Measurements from ENCODE around the gene LRRC8A. TPM values are rescaled to one million over a fixed set of nuclear protein-coding genes. Genes with fewer than 3 reads are reported as not detected.

LRRC8A gene
- total and polyA plus RNA-seq, 4 experiments from 2014 or later: 18.7 to 40.6 (median 25.4) TPM

DNA sequence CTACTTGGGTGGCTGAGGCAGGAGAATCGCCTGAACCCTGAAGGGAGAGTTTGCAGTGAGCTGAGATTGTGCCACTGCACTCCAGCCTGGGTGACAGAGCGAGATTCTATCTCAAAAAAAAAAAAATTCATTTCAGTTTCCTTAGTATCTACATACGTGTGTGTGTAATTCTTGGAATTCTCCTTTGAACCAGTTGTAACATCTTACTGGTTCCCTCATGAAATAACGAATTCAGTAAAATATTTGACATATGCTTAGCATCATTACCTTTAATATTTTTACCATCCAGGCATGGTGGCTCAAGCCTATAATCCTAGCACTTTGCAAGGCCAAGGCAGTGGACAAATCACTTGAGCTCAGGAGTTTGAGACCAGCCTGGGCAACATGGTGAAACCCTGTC is 47.6 kb downstream of the LRRC8A start:
- DNase-seq: no peak
- Histone ChIP-seq H3K4me1 (ENCODE audit: insufficient read depth, low read length) (peaks cover 8% of the 10 kb centered on the region), H3K27ac (ENCODE audit: low read depth, low read length) (no peak overlapping the region), H3K36me3 (ENCODE audit: insufficient read depth, low read length) (no peaks in the 10 kb centered on the region), H3K27me3 (ENCODE audit: insufficient read depth, low read length) (no peaks in the 10 kb centered on the region), H3K4me3 (ENCODE audit: low read length in 2 of 2) (no peak overlapping the region), H3K9me3 (ENCODE audit: control insufficient read depth in 1 of 2, low read length in 2 of 2) (no peaks in the 10 kb centered on the region)
- Mint-ChIP-seq H3K4me3 (no peak overlapping the region), H3K27me3 (no peaks in the 10 kb centered on the region), H3K27ac (no peak overlapping the region), H3K36me3 (no peaks in the 10 kb centered on the region), H3K9me3 (no peaks in the 10 kb centered on the region), H3K4me1 (peaks cover 4 to 13% (median 11%) of the 10 kb centered on the region in 4 donors)
- POLR2A ChIA-PET (ENCODE audit: partially characterized antibody): no interaction called here
- CTCF ChIA-PET (ENCODE audit: partially characterized antibody): interaction anchor here (0.9 to 9.8 kb wide), 12 partner anchors 7 to 284 kb away, joined by 3 to 332 read pairs (median 9); partner anchors contain the start of genes ENDOG, KYAT1 and LRRC8A
- intact Hi-C loops (cut with micrococcal nuclease): no loop called here

GRCh38 chr9:128933731-128934130 is 51.8 kb downstream of the LRRC8A start:
- intact Hi-C loops (cut with micrococcal nuclease): no loop called here
- CTCF ChIA-PET (ENCODE audit: partially characterized antibody): interaction anchor here (1.0 to 1.6 kb wide), 2 partner anchors 70 to 116 kb away, joined by 5 to 6 read pairs; partner anchors contain the start of gene ENDOG
- Histone ChIP-seq H3K27ac (ENCODE audit: low read depth, low read length) (no peak overlapping the region), H3K4me3 (ENCODE audit: low read length in 2 of 2) (no peak overlapping the region), H3K27me3 (ENCODE audit: insufficient read depth, low read length) (no peaks in the 10 kb centered on the region), H3K4me1 (ENCODE audit: insufficient read depth, low read length) (no peaks in the 10 kb centered on the region), H3K36me3 (ENCODE audit: insufficient read depth, low read length) (no peaks in the 10 kb centered on the region), H3K9me3 (ENCODE audit: control insufficient read depth in 1 of 2, low read length in 2 of 2) (no peaks in the 10 kb centered on the region)
- POLR2A ChIA-PET (ENCODE audit: partially characterized antibody): no interaction called here
- no peak overlapping the region for H3K4me3 Mint-ChIP-seq
- no peak for DNase-seq
- H3K36me3 Mint-ChIP-seq: no peaks in the 10 kb centered on the region
- no peaks in the 10 kb centered on the region for H3K4me1 Mint-ChIP-seq
- no peaks in the 10 kb centered on the region for H3K9me3 Mint-ChIP-seq
- H3K27ac Mint-ChIP-seq: no peak overlapping the region
- H3K27me3 Mint-ChIP-seq: no peaks in the 10 kb centered on the region

DNA sequence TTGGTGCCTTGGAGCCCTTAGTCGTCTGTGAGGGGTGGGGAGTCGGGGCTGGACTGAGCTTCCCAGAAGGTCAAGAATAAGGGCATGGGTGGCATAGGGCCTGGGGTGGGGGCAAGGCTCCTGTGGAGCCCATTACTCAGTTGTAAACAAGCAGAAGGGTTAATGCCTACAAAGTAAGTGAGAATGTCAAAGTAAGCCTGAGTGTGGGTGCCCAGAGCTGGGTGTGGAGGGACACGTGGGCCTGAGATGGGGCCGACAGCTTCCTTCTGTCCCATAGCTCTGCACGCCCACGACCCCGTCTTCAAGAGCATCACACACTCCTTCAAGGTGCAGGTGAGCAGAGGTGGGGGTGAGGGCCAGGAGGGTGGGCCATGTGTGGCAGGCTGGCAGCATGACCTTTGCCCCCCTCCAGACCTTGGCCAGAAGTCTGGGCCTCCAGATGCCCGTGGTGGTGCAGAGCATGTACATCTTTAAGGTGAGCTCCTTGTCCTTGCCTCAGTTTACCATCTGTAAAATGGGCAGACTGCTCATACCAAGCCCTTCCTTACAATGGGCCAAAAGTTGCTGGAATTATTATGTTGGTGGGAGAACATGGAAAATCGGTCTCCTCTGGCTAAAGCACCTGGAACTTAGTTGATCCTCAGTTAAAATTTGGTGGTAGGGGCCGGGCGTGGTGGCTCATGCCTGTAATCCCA is 54.4 kb downstream of the LRRC8A start:
- Mint-ChIP-seq H3K4me3 (no peak overlapping the region), H3K27me3 (no peaks in the 10 kb centered on the region), H3K4me1 (no peaks in the 10 kb centered on the region), H3K27ac (no peak overlapping the region), H3K36me3 (no peaks in the 10 kb centered on the region), H3K9me3 (no peaks in the 10 kb centered on the region)
- ChIA-PET CTCF (ENCODE audit: partially characterized antibody) (interaction anchor here (1.9 to 4.0 kb wide), 2 partner anchors 8 to 10 kb away, joined by 4 to 22 read pairs; no protein-coding TSS in a partner anchor), POLR2A (ENCODE audit: partially characterized antibody) (no interaction called here)
- Histone ChIP-seq H3K9me3 (ENCODE audit: control insufficient read depth in 1 of 2, low read length in 2 of 2) (no peaks in the 10 kb centered on the region), H3K27ac (ENCODE audit: low read depth, low read length) (no peak overlapping the region), H3K4me3 (ENCODE audit: low read length in 2 of 2) (no peak overlapping the region), H3K27me3 (ENCODE audit: insufficient read depth, low read length) (no peaks in the 10 kb centered on the region), H3K36me3 (ENCODE audit: insufficient read depth, low read length) (no peaks in the 10 kb centered on the region), H3K4me1 (ENCODE audit: insufficient read depth, low read length) (no peaks in the 10 kb centered on the region)
- intact Hi-C loops (cut with micrococcal nuclease): no loop called here
- no peak for DNase-seq

- intact Hi-C loops (cut with micrococcal nuclease): no loop called here
- Mint-ChIP-seq H3K4me1 (no peaks in the 10 kb centered on the region), H3K4me3 (no peak overlapping the region), H3K27me3 (no peaks in the 10 kb centered on the region), H3K36me3 (no peaks in the 10 kb centered on the region), H3K27ac (no peak overlapping the region), H3K9me3 (peaks cover 0 to 3% (median 0%) of the 10 kb centered on the region in 8 donors)
- ChIA-PET CTCF (ENCODE audit: partially characterized antibody) (interaction anchor here (0.9 to 4.0 kb wide), 2 partner anchors 9 to 289 kb away, joined by 4 to 22 read pairs; no protein-coding TSS in a partner anchor), POLR2A (ENCODE audit: partially characterized antibody) (interaction anchor here (1.2 kb wide), 1 partner anchor 10 kb away, joined by 5 read pairs; the partner anchor contains the start of genes DOLK and NUP188)
- DNase-seq: no peak
- no peaks in the 10 kb centered on the region for H3K9me3 ChIP-seq (ENCODE audit: control insufficient read depth in 1 of 2, low read length in 2 of 2)
- H3K27ac ChIP-seq (ENCODE audit: low read depth, low read length): no peak overlapping the region
- no peaks in the 10 kb centered on the region for H3K36me3 ChIP-seq (ENCODE audit: insufficient read depth, low read length)
- no peak overlapping the region for H3K4me3 ChIP-seq (ENCODE audit: low read length in 2 of 2)
- no peaks in the 10 kb centered on the region for H3K27me3 ChIP-seq (ENCODE audit: insufficient read depth, low read length)
- no peaks in the 10 kb centered on the region for H3K4me1 ChIP-seq (ENCODE audit: insufficient read depth, low read length)
Observed at GRCh38 chr9:128937310-128938165, 55.6 kb downstream of the LRRC8A start.

GRCh38 chr9:128940271-128940921 is 58.5 kb downstream of the LRRC8A start:
- peaks cover 0 to 7% (median under 1%) of the 10 kb centered on the region in 4 donors for H3K4me1 Mint-ChIP-seq
- Histone ChIP-seq H3K9me3 (ENCODE audit: control insufficient read depth in 1 of 2, low read length in 2 of 2) (no peaks in the 10 kb centered on the region), H3K4me3 (ENCODE audit: low read length in 2 of 2) (no peak overlapping the region), H3K27ac (ENCODE audit: low read depth, low read length) (no peak overlapping the region), H3K36me3 (ENCODE audit: insufficient read depth, low read length) (no peaks in the 10 kb centered on the region), H3K4me1 (ENCODE audit: insufficient read depth, low read length) (peaks cover 6% of the 10 kb centered on the region), H3K27me3 (ENCODE audit: insufficient read depth, low read length) (no peaks in the 10 kb centered on the region)
- H3K36me3 Mint-ChIP-seq: no peaks in the 10 kb centered on the region
- peaks cover 0 to 4% (median 0%) of the 10 kb centered on the region in 8 donors for H3K9me3 Mint-ChIP-seq
- CTCF ChIA-PET (ENCODE audit: partially characterized antibody): no interaction called here
- DNase-seq: no peak
- no peaks in the 10 kb centered on the region for H3K27me3 Mint-ChIP-seq
- peak overlapping the region in 1 of 7 donors; percentile 70 for H3K27ac Mint-ChIP-seq
- H3K4me3 Mint-ChIP-seq: no peak overlapping the region
- intact Hi-C loops (cut with micrococcal nuclease): no loop called here
- POLR2A ChIA-PET (ENCODE audit: partially characterized antibody): no interaction called here

- H3K27ac Mint-ChIP-seq: peak overlapping the region in 1 of 7 donors; percentile 29
- ChIA-PET POLR2A (ENCODE audit: partially characterized antibody) (no interaction called here), CTCF (ENCODE audit: partially characterized antibody) (interaction anchor here (1.0 kb wide), 1 partner anchor 13 kb away, joined by 5 read pairs; no protein-coding TSS in a partner anchor)
- peaks cover 4 to 14% (median 8%) of the 10 kb centered on the region in 4 donors for H3K4me1 Mint-ChIP-seq
- Histone ChIP-seq H3K4me3 (ENCODE audit: low read length in 2 of 2) (no peak overlapping the region), H3K27ac (ENCODE audit: low read depth, low read length) (no peak overlapping the region), H3K9me3 (ENCODE audit: control insufficient read depth in 1 of 2, low read length in 2 of 2) (no peaks in the 10 kb centered on the region), H3K27me3 (ENCODE audit: insufficient read depth, low read length) (no peaks in the 10 kb centered on the region), H3K36me3 (ENCODE audit: insufficient read depth, low read length) (no peaks in the 10 kb centered on the region), H3K4me1 (ENCODE audit: insufficient read depth, low read length) (peaks cover 11% of the 10 kb centered on the region)
- no peak overlapping the region for H3K4me3 Mint-ChIP-seq
- intact Hi-C loops (cut with micrococcal nuclease): no loop called here
- H3K27me3 Mint-ChIP-seq: no peaks in the 10 kb centered on the region
- peaks cover 0 to 4% (median 0%) of the 10 kb centered on the region in 8 donors for H3K9me3 Mint-ChIP-seq
- DNase-seq: no peak
- H3K36me3 Mint-ChIP-seq: peaks cover 0 to 8% of the 10 kb centered on the region in 2 donors
Observed at GRCh38 chr9:128940946-128941755, 59.2 kb downstream of the LRRC8A start.
